ENCODE measurements around the gene TAMALIN. TPM values are rescaled to one million over a fixed set of nuclear protein-coding genes. Genes with fewer than 3 reads are reported as not detected.

Gene TAMALIN
- total RNA-seq, 1 donor from 2014 or later = 5.1 TPM

DNA sequence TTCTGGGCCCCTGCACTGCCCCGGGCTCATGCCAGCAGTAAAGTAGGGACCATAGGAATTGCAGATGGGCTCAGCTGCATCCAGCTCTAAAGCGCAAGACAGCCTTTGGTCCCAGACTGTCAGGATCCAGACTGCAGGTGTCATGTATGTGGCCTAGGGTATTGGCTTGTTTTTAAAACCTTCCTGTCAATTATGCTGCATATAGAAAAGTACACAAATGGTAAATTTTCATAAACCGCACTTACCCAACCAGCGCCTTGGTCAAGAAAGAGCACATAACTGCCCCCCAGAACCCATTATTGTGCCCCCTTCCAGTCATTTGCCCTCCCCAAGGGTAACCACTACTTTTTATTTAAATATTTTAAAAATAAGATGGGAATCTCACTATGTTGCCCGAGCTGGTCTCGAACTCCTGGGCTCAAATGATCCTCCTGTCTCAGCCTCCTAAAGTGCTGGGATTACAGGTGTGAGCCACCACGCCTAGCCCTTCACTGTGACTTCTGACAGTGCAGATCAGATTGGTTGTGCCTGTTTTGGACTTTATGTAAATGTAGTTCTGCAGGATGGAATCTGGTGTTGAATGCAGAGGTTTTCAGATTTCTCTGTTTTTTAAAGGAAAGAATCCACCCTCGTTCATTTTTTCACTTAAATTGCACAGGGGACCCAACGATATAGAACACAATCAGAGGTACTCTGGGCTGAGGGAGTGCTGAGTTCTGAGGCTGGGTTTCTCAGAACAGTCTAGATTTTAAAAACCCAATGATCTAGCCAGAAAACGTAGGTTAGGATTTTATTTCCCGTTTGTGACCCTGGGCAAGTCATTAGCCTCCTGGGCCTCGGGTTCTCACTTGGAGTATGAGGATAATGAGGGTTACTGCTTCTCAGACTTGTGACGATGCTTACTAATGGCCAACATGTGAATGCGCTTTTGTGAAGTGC is 51.2 kb downstream of the TAMALIN start:
- no peak for DNase-seq (ENCODE audit: low read depth)
- H3K4me3 ChIP-seq (ENCODE audit: low read depth, low read length) = no peak overlapping the region
- no peaks in the 10 kb centered on the region for H3K36me3 ChIP-seq (ENCODE audit: control insufficient read depth, insufficient read depth, low read length)
- TF ChIP-seq, protein P1, sequence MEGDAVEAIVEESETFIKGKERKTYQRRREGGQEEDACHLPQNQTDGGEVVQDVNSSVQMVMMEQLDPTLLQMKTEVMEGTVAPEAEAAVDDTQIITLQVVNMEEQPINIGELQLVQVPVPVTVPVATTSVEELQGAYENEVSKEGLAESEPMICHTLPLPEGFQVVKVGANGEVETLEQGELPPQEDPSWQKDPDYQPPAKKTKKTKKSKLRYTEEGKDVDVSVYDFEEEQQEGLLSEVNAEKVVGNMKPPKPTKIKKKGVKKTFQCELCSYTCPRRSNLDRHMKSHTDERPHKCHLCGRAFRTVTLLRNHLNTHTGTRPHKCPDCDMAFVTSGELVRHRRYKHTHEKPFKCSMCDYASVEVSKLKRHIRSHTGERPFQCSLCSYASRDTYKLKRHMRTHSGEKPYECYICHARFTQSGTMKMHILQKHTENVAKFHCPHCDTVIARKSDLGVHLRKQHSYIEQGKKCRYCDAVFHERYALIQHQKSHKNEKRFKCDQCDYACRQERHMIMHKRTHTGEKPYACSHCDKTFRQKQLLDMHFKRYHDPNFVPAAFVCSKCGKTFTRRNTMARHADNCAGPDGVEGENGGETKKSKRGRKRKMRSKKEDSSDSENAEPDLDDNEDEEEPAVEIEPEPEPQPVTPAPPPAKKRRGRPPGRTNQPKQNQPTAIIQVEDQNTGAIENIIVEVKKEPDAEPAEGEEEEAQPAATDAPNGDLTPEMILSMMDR (IDR thresholded peaks at IDR 0.05; ENCODE audit: insufficient read depth, low read length, poor library complexity, severe bottlenecking) = no peak
- H3K27me3 ChIP-seq (ENCODE audit: control insufficient read depth, insufficient read depth, low read length) = no peaks in the 10 kb centered on the region

DNA sequence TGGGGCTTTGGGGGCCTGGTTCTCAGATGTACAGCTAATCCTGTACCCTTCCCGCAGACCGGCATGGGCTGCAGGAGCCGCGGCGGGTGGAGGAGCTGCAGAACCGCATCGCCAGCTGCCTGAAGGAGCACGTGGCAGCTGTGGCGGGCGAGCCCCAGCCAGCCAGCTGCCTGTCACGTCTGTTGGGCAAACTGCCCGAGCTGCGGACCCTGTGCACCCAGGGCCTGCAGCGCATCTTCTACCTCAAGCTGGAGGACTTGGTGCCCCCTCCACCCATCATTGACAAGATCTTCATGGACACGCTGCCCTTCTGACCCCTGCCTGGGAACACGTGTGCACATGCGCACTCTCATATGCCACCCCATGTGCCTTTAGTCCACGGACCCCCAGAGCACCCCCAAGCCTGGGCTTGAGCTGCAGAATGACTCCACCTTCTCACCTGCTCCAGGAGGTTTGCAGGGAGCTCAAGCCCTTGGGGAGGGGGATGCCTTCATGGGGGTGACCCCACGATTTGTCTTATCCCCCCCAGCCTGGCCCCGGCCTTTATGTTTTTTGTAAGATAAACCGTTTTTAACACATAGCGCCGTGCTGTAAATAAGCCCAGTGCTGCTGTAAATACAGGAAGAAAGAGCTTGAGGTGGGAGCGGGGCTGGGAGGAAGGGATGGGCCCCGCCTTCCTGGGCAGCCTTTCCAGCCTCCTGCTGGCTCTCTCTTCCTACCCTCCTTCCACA is 52.0 kb downstream of the TAMALIN start:
- Histone ChIP-seq H3K27me3 (ENCODE audit: control insufficient read depth, insufficient read depth, low read length) (no peaks in the 10 kb centered on the region), H3K36me3 (ENCODE audit: control insufficient read depth, insufficient read depth, low read length) (no peaks in the 10 kb centered on the region), H3K4me3 (ENCODE audit: low read depth, low read length) (no peak overlapping the region)
- DNase-seq (ENCODE audit: low read depth) = no peak
- TF ChIP-seq, protein P1 (IDR thresholded peaks at IDR 0.05; ENCODE audit: insufficient read depth, low read length, poor library complexity, severe bottlenecking) = no peak

DNA sequence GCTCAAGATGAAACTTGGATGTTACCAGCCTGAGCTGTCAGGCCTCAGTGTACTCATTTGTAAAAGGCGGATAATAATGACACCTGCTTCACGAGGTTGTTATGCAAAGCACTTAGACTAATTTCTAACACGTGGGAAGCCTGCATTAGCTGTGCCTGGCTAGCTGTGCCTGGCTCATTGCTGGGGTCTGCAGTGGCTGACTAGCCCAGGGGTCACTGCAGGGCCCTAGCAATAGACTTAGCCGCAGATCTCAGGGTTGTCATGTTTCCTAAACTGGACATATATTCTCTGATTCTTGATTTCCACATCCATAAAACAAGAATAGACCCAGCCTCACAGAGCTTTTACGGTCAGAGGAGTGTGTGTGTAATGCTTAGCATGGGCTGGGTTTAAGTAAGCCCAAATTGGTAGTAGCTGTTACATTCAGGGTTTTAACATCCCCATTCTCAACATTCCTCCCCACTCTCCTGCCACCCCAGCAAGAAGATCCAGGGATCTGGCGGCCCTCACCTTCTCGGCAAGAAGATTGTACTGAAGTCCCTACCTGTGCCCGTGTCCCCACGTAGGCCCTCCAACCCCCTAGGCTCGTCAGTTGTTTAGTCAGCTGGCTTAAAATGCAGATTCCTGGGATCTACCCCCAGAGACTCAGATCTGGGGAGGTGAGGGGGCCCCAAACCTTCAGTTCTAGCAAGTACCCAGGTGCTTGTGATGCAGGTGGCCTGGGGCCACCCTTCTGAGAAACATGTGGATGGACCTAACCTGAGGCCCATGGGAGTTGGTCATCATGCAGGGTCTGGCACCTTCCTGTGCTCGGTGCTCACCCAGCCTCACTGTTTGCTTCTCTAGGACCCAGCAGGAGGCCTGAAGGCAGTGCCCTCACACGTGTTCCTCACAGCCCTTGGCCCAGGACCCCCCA is 53.1 kb downstream of the TAMALIN start:
- Histone ChIP-seq H3K4me3 (ENCODE audit: low read depth, low read length) (no peak overlapping the region), H3K27me3 (ENCODE audit: control insufficient read depth, insufficient read depth, low read length) (no peaks in the 10 kb centered on the region), H3K36me3 (ENCODE audit: control insufficient read depth, insufficient read depth, low read length) (no peaks in the 10 kb centered on the region)
- TF ChIP-seq, protein P1 (IDR thresholded peaks at IDR 0.05; ENCODE audit: insufficient read depth, low read length, poor library complexity, severe bottlenecking) = no peak
- DNase-seq (ENCODE audit: low read depth) = no peak

DNA sequence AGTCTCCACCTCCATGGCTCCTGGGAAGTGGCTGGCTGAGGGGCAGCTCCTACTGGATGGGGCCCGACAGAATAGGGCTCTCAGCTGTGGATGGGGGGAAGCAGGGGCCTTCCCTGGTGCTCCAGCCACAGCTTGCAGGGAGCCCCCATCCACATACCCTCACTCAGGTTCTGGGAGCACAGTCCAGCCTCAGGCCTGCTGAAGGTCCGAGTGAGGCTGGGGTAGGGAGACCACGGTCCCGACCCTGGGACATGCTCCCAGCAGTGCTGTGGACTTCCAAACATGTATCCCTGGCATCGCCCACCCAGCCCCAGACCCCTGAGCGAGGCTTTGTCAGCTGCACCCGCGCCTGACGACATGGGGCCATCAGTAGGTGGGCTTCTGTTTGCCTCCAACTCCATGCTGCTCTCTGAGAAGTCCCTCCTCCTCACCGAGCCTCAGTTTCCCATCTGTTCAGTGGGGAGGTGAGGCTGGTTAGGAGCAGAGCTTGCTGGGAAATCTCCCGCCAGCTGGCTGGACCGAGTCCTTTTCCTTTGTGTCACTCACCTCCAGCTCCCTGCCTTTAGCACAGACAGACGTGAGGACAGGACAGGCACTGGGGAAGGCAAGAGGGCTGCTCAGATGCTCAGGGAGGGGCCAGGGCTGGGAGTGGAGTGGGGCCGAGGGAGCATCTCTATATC is 53.9 kb downstream of the TAMALIN start:
- Histone ChIP-seq H3K4me3 (ENCODE audit: low read depth, low read length) (no peak overlapping the region), H3K36me3 (ENCODE audit: control insufficient read depth, insufficient read depth, low read length) (no peaks in the 10 kb centered on the region), H3K27me3 (ENCODE audit: control insufficient read depth, insufficient read depth, low read length) (no peaks in the 10 kb centered on the region)
- DNase-seq (ENCODE audit: low read depth) = no peak
- TF ChIP-seq, protein P1 (IDR thresholded peaks at IDR 0.05; ENCODE audit: insufficient read depth, low read length, poor library complexity, severe bottlenecking) = no peak

DNA sequence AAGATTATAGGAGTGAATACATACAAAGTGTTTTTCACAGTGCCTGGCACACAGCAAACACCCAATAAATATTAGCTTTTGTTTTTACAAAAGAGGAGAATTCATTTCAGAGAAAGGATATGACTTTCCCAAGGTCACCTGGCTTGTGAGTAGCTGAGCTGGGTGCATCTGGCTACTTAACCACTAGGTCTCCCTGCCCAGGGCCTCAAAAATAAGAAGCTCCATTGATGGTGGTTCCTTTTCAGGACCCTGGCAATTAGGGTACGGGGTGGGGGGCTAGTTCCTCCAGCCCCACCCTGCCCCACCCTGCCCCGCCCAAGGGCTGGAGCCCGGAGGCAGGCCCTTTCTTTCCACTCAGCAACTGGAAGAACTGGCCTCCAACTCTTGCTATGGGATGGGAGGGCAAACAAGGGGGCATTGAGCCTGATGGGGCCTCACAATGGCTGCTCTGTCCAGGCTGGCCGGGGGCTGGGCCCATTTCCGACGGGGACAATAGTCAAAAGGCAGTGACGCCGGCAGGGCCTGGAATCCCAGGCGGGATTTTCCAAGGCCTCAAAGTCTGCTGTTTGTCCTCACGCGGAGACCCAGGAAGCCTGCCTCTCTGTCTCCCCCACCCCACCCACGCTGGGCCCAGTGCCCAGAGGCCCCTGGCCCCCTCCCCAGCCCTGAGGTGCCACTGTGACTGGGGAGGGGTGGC is 54.9 kb downstream of the TAMALIN start:
- H3K4me3 ChIP-seq (ENCODE audit: low read depth, low read length) = no peak overlapping the region
- TF ChIP-seq, protein P1 (IDR thresholded peaks at IDR 0.05; ENCODE audit: insufficient read depth, low read length, poor library complexity, severe bottlenecking) = no peak
- H3K27me3 ChIP-seq (ENCODE audit: control insufficient read depth, insufficient read depth, low read length) = no peaks in the 10 kb centered on the region
- H3K36me3 ChIP-seq (ENCODE audit: control insufficient read depth, insufficient read depth, low read length) = no peaks in the 10 kb centered on the region
- no peak for DNase-seq (ENCODE audit: low read depth)
